ENCODE measurements around the gene DNAJC12. TPM values are rescaled to one million over a fixed set of nuclear protein-coding genes. Genes with fewer than 3 reads are reported as not detected.

Gene DNAJC12
- total RNA-seq, 1 donor from 2014 or later, result 4.5 TPM

DNA sequence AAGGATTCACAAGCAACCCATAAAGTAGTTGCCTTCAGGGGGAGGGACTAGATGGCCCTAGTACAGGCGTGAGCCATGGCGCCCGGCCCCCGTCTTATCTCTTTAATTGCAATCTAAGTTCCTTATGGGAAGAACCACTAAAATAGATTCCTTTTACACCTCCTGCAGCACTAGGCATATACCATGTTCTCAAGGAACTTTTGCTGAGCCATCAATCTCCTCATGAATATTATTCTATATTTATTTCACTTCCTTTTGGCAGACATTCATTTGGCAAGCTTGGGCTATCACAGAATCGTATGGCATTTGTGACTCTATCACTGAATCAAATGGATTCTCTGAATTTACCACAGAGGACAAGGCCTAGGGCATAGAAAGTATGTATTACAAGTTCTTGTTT lies 14.8 kb upstream of the DNAJC12 start:
- no peak overlapping the region for H3K27ac Mint-ChIP-seq (ENCODE audit: unreplicated experiment)
- peaks cover 1% of the 10 kb centered on the region for H3K36me3 Mint-ChIP-seq (ENCODE audit: low read depth)
- H3K27me3 Mint-ChIP-seq (ENCODE audit: low read depth), result no peaks in the 10 kb centered on the region
- no peak for DNase-seq (ENCODE audit: low spot score)
- no peaks in the 10 kb centered on the region for H3K9me3 Mint-ChIP-seq (ENCODE audit: low read depth)
- TF ChIP-seq, protein P1, sequence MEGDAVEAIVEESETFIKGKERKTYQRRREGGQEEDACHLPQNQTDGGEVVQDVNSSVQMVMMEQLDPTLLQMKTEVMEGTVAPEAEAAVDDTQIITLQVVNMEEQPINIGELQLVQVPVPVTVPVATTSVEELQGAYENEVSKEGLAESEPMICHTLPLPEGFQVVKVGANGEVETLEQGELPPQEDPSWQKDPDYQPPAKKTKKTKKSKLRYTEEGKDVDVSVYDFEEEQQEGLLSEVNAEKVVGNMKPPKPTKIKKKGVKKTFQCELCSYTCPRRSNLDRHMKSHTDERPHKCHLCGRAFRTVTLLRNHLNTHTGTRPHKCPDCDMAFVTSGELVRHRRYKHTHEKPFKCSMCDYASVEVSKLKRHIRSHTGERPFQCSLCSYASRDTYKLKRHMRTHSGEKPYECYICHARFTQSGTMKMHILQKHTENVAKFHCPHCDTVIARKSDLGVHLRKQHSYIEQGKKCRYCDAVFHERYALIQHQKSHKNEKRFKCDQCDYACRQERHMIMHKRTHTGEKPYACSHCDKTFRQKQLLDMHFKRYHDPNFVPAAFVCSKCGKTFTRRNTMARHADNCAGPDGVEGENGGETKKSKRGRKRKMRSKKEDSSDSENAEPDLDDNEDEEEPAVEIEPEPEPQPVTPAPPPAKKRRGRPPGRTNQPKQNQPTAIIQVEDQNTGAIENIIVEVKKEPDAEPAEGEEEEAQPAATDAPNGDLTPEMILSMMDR (IDR thresholded peaks at IDR 0.05), result no peak
- peaks cover 12% of the 10 kb centered on the region for H3K4me1 Mint-ChIP-seq (ENCODE audit: low read depth)
- H3K4me3 Mint-ChIP-seq (ENCODE audit: unreplicated experiment), result no peak overlapping the region

DNA sequence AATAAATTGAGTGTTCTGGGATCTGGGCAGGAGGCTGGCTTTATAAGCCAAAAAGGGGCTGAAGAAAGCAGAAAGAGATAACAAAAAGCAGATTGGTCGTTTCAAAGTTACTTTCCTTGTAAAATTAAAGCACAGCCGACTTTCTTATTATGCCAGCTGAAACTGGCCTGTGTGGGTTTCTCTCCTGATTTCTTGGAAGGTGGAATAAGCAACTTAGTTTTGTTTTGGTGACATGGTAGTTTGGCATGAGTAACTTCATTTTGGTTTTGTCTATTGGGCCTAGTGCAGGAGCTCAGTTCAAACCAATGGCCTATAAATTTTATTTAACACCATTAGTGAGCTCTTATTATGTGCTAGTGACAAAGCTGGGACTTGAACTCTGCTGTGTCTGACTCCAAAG lies 13.2 kb upstream of the DNAJC12 start:
- Mint-ChIP-seq H3K9me3 (ENCODE audit: low read depth) (no peaks in the 10 kb centered on the region), H3K4me3 (ENCODE audit: unreplicated experiment) (no peak overlapping the region), H3K36me3 (ENCODE audit: low read depth) (peaks cover 1% of the 10 kb centered on the region), H3K27me3 (ENCODE audit: low read depth) (no peaks in the 10 kb centered on the region), H3K4me1 (ENCODE audit: low read depth) (peaks cover 12% of the 10 kb centered on the region), H3K27ac (ENCODE audit: unreplicated experiment) (peak overlapping the region; percentile 17)
- DNase-seq (ENCODE audit: low spot score), result no peak
- TF ChIP-seq, protein P1 (IDR thresholded peaks at IDR 0.05), result no peak

DNA sequence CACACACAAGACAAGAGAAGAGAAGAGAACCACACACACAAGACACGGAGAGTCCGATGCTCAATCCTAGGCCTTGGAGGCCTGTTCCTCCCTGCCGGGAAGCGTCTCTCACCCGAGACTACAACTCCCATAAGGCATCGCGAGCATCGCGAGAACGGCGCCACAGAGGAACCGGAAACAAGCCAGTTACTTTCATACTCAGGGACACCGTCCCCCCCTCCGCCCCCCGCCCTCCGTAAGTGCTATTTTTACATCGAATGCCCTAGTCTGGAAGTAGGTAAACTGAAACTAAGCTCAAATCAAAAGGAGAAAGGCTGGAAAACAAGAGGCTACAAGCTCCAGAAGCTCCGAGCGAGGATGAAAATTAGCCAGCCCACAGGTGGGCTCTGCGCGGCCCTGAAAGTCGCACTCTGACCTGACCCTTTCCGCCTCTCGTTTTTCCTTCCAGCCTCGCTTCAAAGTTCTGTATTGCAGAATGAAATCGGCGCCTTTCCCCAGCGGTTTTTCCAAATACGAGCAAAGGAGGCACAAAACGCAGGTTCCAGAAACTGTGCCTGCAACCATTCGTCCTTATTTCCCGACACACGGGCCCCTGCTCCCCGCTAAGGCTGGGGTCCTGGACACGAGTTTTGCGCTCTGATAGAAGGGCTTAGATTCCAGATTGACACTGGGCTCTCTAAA lies 11.5 kb upstream of the DNAJC12 start:
- TF ChIP-seq, protein P1 (IDR thresholded peaks at IDR 0.05), result no peak
- peaks cover 9% of the 10 kb centered on the region for H3K4me1 Mint-ChIP-seq (ENCODE audit: low read depth)
- peak overlapping the region; percentile 98 for H3K27ac Mint-ChIP-seq (ENCODE audit: unreplicated experiment)
- H3K36me3 Mint-ChIP-seq (ENCODE audit: low read depth), result peaks cover 1% of the 10 kb centered on the region
- H3K27me3 Mint-ChIP-seq (ENCODE audit: low read depth), result no peaks in the 10 kb centered on the region
- H3K4me3 Mint-ChIP-seq (ENCODE audit: unreplicated experiment), result peak overlapping the region; percentile 90
- peak; percentile 97 for DNase-seq (ENCODE audit: low spot score)
- H3K9me3 Mint-ChIP-seq (ENCODE audit: low read depth), result no peaks in the 10 kb centered on the region

DNA sequence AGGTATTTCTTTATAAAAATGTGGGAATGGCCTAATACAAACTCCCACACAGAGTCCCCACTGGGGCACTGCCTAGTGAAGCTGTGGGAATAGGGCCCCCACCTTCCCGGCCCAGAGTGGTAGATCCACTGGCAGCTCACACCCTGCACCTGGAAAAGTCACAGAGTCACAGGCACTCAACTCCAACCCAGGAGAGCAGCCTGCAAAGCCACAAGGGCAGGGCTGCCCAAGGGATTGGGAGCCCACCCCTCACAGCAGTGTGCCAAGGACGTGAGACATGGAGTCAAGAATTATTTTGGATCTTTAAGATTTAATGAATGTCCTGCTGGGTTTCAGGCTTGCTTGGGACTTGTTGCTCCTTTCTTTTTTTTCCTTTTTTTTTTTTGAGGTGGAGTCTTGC lies 5.3 kb upstream of the DNAJC12 start:
- Mint-ChIP-seq H3K4me3 (ENCODE audit: unreplicated experiment) (no peak overlapping the region), H3K4me1 (ENCODE audit: low read depth) (no peaks in the 10 kb centered on the region), H3K27ac (ENCODE audit: unreplicated experiment) (no peak overlapping the region), H3K27me3 (ENCODE audit: low read depth) (no peaks in the 10 kb centered on the region), H3K9me3 (ENCODE audit: low read depth) (peaks cover 9% of the 10 kb centered on the region), H3K36me3 (ENCODE audit: low read depth) (no peaks in the 10 kb centered on the region)
- no peak for DNase-seq (ENCODE audit: low spot score)
- TF ChIP-seq, protein P1 (IDR thresholded peaks at IDR 0.05), result no peak

DNA sequence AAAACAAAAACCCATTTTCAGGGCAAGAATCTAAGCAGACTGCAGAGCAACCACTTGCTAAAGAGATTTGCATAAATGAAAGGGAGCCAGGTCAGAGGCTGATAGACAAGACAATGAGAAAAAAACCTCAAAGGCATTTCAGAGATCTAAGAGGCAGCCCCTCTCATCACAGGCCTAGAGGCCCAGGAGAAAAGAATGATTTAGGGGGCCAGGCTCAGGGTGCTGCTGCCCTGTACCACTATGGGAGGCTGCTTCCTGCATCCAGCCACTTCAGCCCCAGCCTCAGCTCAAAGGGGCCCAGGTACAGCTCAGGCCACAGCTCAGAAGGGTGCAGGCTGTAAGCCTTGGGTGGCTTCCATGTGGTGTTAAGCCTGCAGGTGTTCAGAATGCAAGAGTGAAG lies 3.7 kb upstream of the DNAJC12 start:
- Mint-ChIP-seq H3K9me3 (ENCODE audit: low read depth) (peaks cover 9% of the 10 kb centered on the region), H3K4me1 (ENCODE audit: low read depth) (peaks cover 8% of the 10 kb centered on the region), H3K36me3 (ENCODE audit: low read depth) (no peaks in the 10 kb centered on the region), H3K4me3 (ENCODE audit: unreplicated experiment) (no peak overlapping the region), H3K27ac (ENCODE audit: unreplicated experiment) (no peak overlapping the region), H3K27me3 (ENCODE audit: low read depth) (no peaks in the 10 kb centered on the region)
- no peak for DNase-seq (ENCODE audit: low spot score)
- TF ChIP-seq, protein P1 (IDR thresholded peaks at IDR 0.05), result no peak
